Calu3 (cell line): Measurements from ENCODE around the gene HLX. TPM values are rescaled to one million over a fixed set of nuclear protein-coding genes. Genes with fewer than 3 reads are reported as not detected.
A peak's percentile ranks its signal among the peaks of the same experiment; 100 is the strongest.

Source experiments
- Bru-seq: library from RNA; stranded (reverse); fragments of 400-500 nt; gene quantifications from one replicate; lab custom pipeline; 2021; lab: Mats Ljungman, UMichigan
- BruChase-seq, 2 experiments: library from RNA; stranded (reverse); fragments of 400-500 nt; gene quantifications; one replicate each; lab custom pipeline; 2021; lab: Mats Ljungman, UMichigan
- BruUV-seq: library from RNA; stranded (reverse); fragments of 400-500 nt; replicated peaks from 2 replicates; lab custom pipeline; 2021; lab: Mats Ljungman, UMichigan
- CTCF ChIA-PET: fragments of 300-600 bp; sonication (Branson Sonifier 250); formaldehyde crosslinking; loops from one replicate; lab custom pipeline; 2022; ENCODE audit warnings: antibody characterized with exemption; lab: Charles Lee
- DNase-seq: peaks from one replicate; pipeline ENCODE4 v3.0.0; 2022
- H3K27ac Mint-ChIP-seq: one replicate; pipeline ENCODE4 v1.8.0; 2022; ENCODE audit warnings: mixed read lengths; ENCODE audit not compliant: unreplicated experiment
- H3K27me3 Mint-ChIP-seq: one replicate; pipeline ENCODE4 v1.8.0; 2022; ENCODE audit warnings: mixed read lengths; ENCODE audit not compliant: unreplicated experiment
- H3K36me3 Mint-ChIP-seq: one replicate; pipeline ENCODE4 v1.8.0; 2022; ENCODE audit warnings: mild to moderate bottlenecking, moderate library complexity, mixed read lengths; ENCODE audit not compliant: insufficient read depth, unreplicated experiment
- H3K4me1 Mint-ChIP-seq: one replicate; pipeline ENCODE4 v1.8.0; 2022; ENCODE audit warnings: mild to moderate bottlenecking, low read depth, mixed read lengths; ENCODE audit not compliant: unreplicated experiment
- H3K4me3 Mint-ChIP-seq: one replicate; pipeline ENCODE4 v1.8.0; 2022; ENCODE audit warnings: mild to moderate bottlenecking, low read depth, moderate library complexity, mixed read lengths; ENCODE audit not compliant: unreplicated experiment
- H3K9me3 Mint-ChIP-seq: one replicate; pipeline ENCODE4 v1.8.0; 2022; ENCODE audit warnings: low read depth, mixed read lengths; ENCODE audit not compliant: unreplicated experiment
- CTCF ChIP-seq: fragments of 200-600 bp; IDR thresholded peaks from one replicate; pipeline ENCODE4 v1.8.0; 2022; ENCODE audit warnings: antibody characterized with exemption; ENCODE audit not compliant: unreplicated experiment
- intact Hi-C: fragments of 100-400 bp; cut with micrococcal nuclease; formaldehyde crosslinking; loops from one replicate; pipeline ENCODE4 v1.10.0; 2022; ENCODE audit not compliant: unreplicated experiment
- long read RNA-seq: library from polyadenylated mRNA; stranded (forward); transcript quantifications from one replicate; pipeline ENCODE4 v2.0.0, GENCODE V29; 2022
- total RNA-seq: library from RNA; stranded (reverse); gene quantifications from 2 replicates; pipeline ENCODE4 v1.2.3, GENCODE V29; 2022

The HLX gene, protein sequence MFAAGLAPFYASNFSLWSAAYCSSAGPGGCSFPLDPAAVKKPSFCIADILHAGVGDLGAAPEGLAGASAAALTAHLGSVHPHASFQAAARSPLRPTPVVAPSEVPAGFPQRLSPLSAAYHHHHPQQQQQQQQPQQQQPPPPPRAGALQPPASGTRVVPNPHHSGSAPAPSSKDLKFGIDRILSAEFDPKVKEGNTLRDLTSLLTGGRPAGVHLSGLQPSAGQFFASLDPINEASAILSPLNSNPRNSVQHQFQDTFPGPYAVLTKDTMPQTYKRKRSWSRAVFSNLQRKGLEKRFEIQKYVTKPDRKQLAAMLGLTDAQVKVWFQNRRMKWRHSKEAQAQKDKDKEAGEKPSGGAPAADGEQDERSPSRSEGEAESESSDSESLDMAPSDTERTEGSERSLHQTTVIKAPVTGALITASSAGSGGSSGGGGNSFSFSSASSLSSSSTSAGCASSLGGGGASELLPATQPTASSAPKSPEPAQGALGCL
- total RNA-seq (0.09 and 0.32 TPM in 2 replicates), Bru-seq, nascent RNA (percentile 22 among the genes with signal in this experiment), BruChase-seq, experiment 1, labeled RNA remaining after a 6-hour chase (percentile 10 among the genes with signal in this experiment), BruChase-seq, experiment 2, labeled RNA remaining after a 2-hour chase (percentile 10 among the genes with signal in this experiment)
- long read RNA-seq, partial matches to known transcripts, result 1 of 2 reads
- long read RNA-seq, other reads (novel, unspliced or antisense), result 0 of 2 reads

DNA sequence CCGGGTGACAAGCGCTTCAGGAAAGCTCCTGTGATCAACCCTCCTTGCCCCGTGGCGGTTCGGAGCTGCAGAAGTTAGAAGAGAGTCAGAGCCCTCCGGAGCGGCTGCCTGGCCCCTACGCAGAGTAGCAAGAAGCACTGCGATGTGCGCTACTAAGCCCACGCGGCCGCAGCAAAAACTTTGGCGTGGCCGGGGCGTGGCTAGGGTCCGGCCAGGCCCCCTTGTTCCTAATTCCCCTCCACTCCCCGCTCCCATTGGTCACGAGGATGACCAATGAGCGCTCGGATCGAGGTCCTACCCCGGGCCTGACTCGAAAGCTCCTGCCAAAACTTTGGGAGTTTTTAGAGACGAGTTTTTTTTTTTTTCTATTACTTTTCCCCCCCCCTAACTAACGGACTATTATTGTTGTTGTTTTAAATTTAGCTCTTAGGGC lies at the start of gene HLX:
HLX (plus strand) TSS at position 368 of the 433 bp plus-strand sequence. CDS start 415 bp downstream, outside the sequence.
- H3K9me3 Mint-ChIP-seq, result no peaks in the 10 kb centered on the region
- no peak for TF ChIP-seq CTCF
- CTCF ChIA-PET, result no interaction called here
- peaks cover 17% of the 10 kb centered on the region for H3K36me3 Mint-ChIP-seq
- H3K27ac Mint-ChIP-seq, result no peak within 1 kb of the TSS
- no peaks in the 10 kb centered on the region for H3K4me1 Mint-ChIP-seq
- peaks cover 38% of the 10 kb centered on the region for H3K27me3 Mint-ChIP-seq
- peak; percentile 64 for DNase-seq
- no TSS peak for BruUV-seq
- peak within 1 kb of the TSS; percentile 83 for H3K4me3 Mint-ChIP-seq
- intact Hi-C loops, result loop anchor here (1.0 to 10.0 kb wide), 2 partner anchors 324 to 1576 kb away; no protein-coding TSS in a partner anchor

DNA sequence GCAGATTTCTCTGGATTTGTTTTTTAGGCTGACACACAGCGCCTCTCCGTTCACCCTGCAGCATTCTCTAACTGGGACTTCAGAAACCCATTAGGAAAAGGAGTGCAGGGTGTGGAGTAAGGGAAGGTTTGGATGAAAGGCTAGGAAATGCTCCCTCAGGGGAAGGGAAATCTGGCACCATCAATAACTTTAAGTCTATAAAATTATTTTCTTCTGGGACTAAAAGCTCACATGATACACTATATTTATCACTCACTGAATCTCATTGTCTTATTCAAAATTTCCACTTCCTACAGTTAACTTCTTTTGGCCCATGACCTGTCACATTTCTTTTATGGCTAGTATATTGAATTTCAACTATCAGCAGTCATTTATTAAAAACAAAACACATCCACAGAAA lies 45.8 kb upstream of the HLX start:
- Mint-ChIP-seq H3K36me3 (no peaks in the 10 kb centered on the region), H3K27ac (no peak overlapping the region), H3K27me3 (peaks cover 15% of the 10 kb centered on the region), H3K9me3 (peaks cover 3% of the 10 kb centered on the region), H3K4me3 (no peak overlapping the region), H3K4me1 (no peaks in the 10 kb centered on the region)
- TF ChIP-seq CTCF, result no peak
- CTCF ChIA-PET, result no interaction called here
- DNase-seq, result no peak
- intact Hi-C loops, result no loop called here
- BruUV-seq, result no TSS peak

DNA sequence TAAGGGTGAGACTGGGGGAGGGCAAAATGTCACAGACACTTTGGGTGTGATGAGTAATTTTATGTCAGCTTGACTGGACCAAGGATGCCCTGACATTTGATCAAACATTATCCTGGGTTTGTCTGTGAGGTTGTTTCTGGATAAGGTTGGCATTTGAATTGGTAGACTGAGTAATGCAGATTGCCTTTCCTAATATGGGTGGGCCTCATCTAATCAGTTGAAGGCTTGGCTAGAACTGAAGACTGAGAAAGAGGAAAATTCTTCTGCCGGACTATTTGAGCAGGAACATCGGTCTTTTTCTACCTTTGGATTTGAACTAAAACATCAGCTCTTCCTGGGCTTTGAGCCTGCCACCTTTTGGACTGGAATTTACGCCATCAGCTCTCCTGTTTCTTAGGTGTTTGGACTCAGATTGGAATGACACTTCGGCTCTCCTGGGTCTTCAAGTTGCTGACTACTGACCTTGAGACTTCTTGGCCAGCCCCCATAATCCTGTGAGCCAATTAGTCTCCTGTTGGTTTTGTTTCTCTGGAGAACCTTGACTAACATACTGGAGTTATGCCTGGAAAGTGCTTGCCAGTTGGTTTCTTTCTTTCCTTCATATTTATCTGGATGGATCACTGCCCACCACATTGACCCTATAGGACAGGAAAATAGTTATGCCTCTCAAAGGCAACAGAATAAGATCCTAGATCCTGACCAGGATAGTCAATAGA lies 44.9 kb upstream of the HLX start:
- no peak overlapping the region for H3K4me3 Mint-ChIP-seq
- no peak for DNase-seq
- no peak for TF ChIP-seq CTCF
- BruUV-seq, result no TSS peak
- no peaks in the 10 kb centered on the region for H3K4me1 Mint-ChIP-seq
- CTCF ChIA-PET, result no interaction called here
- peaks cover 8% of the 10 kb centered on the region for H3K27me3 Mint-ChIP-seq
- H3K36me3 Mint-ChIP-seq, result no peaks in the 10 kb centered on the region
- intact Hi-C loops, result no loop called here
- H3K27ac Mint-ChIP-seq, result no peak overlapping the region
- peaks cover 3% of the 10 kb centered on the region for H3K9me3 Mint-ChIP-seq

GRCh38 chr1:220838578-220838977 lies 40.7 kb upstream of the HLX start:
- TF ChIP-seq CTCF, result no peak
- intact Hi-C loops, result no loop called here
- no peak for DNase-seq
- H3K27ac Mint-ChIP-seq, result no peak overlapping the region
- no peak overlapping the region for H3K4me3 Mint-ChIP-seq
- H3K27me3 Mint-ChIP-seq, result no peaks in the 10 kb centered on the region
- BruUV-seq, result no TSS peak
- H3K9me3 Mint-ChIP-seq, result no peaks in the 10 kb centered on the region
- CTCF ChIA-PET, result no interaction called here
- H3K4me1 Mint-ChIP-seq, result no peaks in the 10 kb centered on the region
- H3K36me3 Mint-ChIP-seq, result no peaks in the 10 kb centered on the region
